GM23338 (cell line): Measurements from ENCODE around the gene FLRT2. TPM values are rescaled to one million over a fixed set of nuclear protein-coding genes. Genes with fewer than 3 reads are reported as not detected.

Experiments used
- ATAC-seq: fragments of 200-7000 bp; cut with Tn5 transposase; 3 replicates; pipeline ENCODE4 v1.9.1; 2020
- DNase-seq: peaks from one replicate; pipeline ENCODE4 v3.0.0-alpha.2; 2015; ENCODE audit warnings: low spot score
- H2AFZ ChIP-seq: fragments of 200-600 bp; sonication (generic); 2 replicates; pipeline ENCODE4 v1.8.0; 2016; ENCODE audit warnings: antibody characterized with exemption, mild to moderate bottlenecking, moderate library complexity
- H3F3A ChIP-seq: fragments of 200-600 bp; sonication (generic); replicated peaks from 2 replicates; pipeline ENCODE4 v1.8.0; 2017; ENCODE audit warnings: antibody characterized with exemption, mixed run types, low read depth
- H3K27ac ChIP-seq: fragments of 200-600 bp; sonication (generic); 2 replicates; pipeline ENCODE4 v1.6.1; 2016; ENCODE audit warnings: low read depth
- H3K27me3 ChIP-seq: fragments of 200-600 bp; sonication (generic); 2 replicates; pipeline ENCODE4 v1.8.0; 2016; ENCODE audit warnings: mild to moderate bottlenecking, mixed run types, moderate library complexity; ENCODE audit not compliant: insufficient read depth
- H3K36me3 ChIP-seq: fragments of 200-600 bp; sonication (generic); 2 replicates; pipeline ENCODE4 v1.8.0; 2016; ENCODE audit warnings: mild to moderate bottlenecking; ENCODE audit not compliant: insufficient read depth
- H3K4me1 ChIP-seq: fragments of 200-600 bp; sonication (generic); 2 replicates; pipeline ENCODE4 v1.8.0; 2016; ENCODE audit warnings: mild to moderate bottlenecking, moderate library complexity; ENCODE audit not compliant: insufficient read depth
- H3K4me2 ChIP-seq: fragments of 200-600 bp; sonication (generic); 2 replicates; pipeline ENCODE4 v1.7.1; 2017; ENCODE audit warnings: mixed run types
- H3K4me3 ChIP-seq: fragments of 200-600 bp; sonication (generic); 2 replicates; pipeline ENCODE4 v1.6.1; 2016; ENCODE audit warnings: mixed run types
- H3K79me2 ChIP-seq: fragments of 200-600 bp; sonication (generic); replicated peaks from 2 replicates; pipeline ENCODE4 v1.8.0; 2017; ENCODE audit warnings: mild to moderate bottlenecking; ENCODE audit not compliant: insufficient read depth
- H3K9me2 ChIP-seq: fragments of 200-600 bp; sonication (generic); 2 replicates; pipeline ENCODE4 v1.8.0; 2017; ENCODE audit not compliant: insufficient read depth
- H4K20me1 ChIP-seq: fragments of 200-600 bp; sonication (generic); replicated peaks from 2 replicates; pipeline ENCODE4 v1.8.0; 2017; ENCODE audit warnings: mild to moderate bottlenecking; ENCODE audit not compliant: insufficient read depth
- H3K27ac Mint-ChIP-seq: 2 replicates; pipeline ENCODE4 v1.8.0; 2020; ENCODE audit warnings: inconsistent platforms, mild to moderate bottlenecking, moderate library complexity, mixed read lengths
- H3K27me3 Mint-ChIP-seq: 3 replicates; pipeline ENCODE4 v1.8.0; 2022; ENCODE audit warnings: low read depth, mild to moderate bottlenecking, moderate library complexity, mixed read lengths, inconsistent platforms; ENCODE audit not compliant: insufficient read depth, poor library complexity
- H3K36me3 Mint-ChIP-seq: 3 replicates; pipeline ENCODE4 v1.8.0; 2021; ENCODE audit warnings: low read depth, mild to moderate bottlenecking, inconsistent platforms, moderate library complexity, mixed read lengths
- H3K4me1 Mint-ChIP-seq: 3 replicates; pipeline ENCODE4 v1.8.0; 2020; ENCODE audit warnings: mild to moderate bottlenecking, inconsistent platforms, mixed read lengths
- H3K4me3 Mint-ChIP-seq: 3 replicates; pipeline ENCODE4 v1.8.0; 2021; ENCODE audit warnings: moderate library complexity, mild to moderate bottlenecking, inconsistent platforms, mixed read lengths
- H3K9me3 Mint-ChIP-seq: 3 replicates; pipeline ENCODE4 v1.8.0; 2020; ENCODE audit warnings: moderate library complexity, mild to moderate bottlenecking, inconsistent platforms, mixed read lengths
- CTCF ChIP-seq, 2 experiments: fragments of 200-600 bp in 1 of 2; sonication (generic) in 1 of 2; conservative IDR thresholded peaks; 2 replicates each; pipeline versions ENCODE4 v1.5.1 to v1.6.1; 2016 to 2017; ENCODE audit warnings: antibody characterized with exemption in 2 of 2, low read depth in 2 of 2, mild to moderate bottlenecking in 2 of 2, moderate library complexity in 1 of 2
- EZH2 ChIP-seq: fragments of 200-600 bp; sonication (generic); IDR thresholded peaks from one replicate; pipeline ENCODE4 v1.8.0; 2017; ENCODE audit warnings: antibody characterized with exemption, mild to moderate bottlenecking, low read depth; ENCODE audit not compliant: unreplicated experiment
- EZH2phosphoT487 ChIP-seq: fragments of 200-600 bp; sonication (generic); IDR thresholded peaks from one replicate; pipeline ENCODE4 v1.8.1; 2018; ENCODE audit warnings: antibody characterized with exemption; ENCODE audit not compliant: unreplicated experiment
- JUNB ChIP-seq: IDR thresholded peaks from one replicate; pipeline ENCODE4 v1.6.1; 2016; ENCODE audit warnings: antibody characterized with exemption; ENCODE audit not compliant: unreplicated experiment
- NANOG ChIP-seq: IDR thresholded peaks from 2 replicates; pipeline ENCODE4 v1.6.1; 2016; ENCODE audit warnings: antibody characterized with exemption, borderline replicate concordance
- POLR2AphosphoS5 ChIP-seq: IDR thresholded peaks from 2 replicates; pipeline ENCODE4 v1.6.1; 2016; ENCODE audit warnings: antibody characterized with exemption, low read depth
- ZNF331 ChIP-seq: fragments of 250-450 bp; sonication (Bioruptor Pico); IDR thresholded peaks from 2 replicates; pipeline ENCODE4 v1.5.0; 2020; ENCODE audit warnings: low read depth, mild to moderate bottlenecking, moderate library complexity
- ZNF462 ChIP-seq: fragments of 250-450 bp; sonication (Bioruptor Pico); IDR thresholded peaks from 2 replicates; pipeline ENCODE4 v1.5.0; 2020; ENCODE audit warnings: mild to moderate bottlenecking, moderate library complexity
- polyA plus RNA-seq: library from polyadenylated mRNA; unstranded; fragments of >200 nt; fragmentation: Nextera tagmentation; extraction: Ambion mirVana; gene quantifications from 2 replicates; pipeline ENCODE4 v1.2.1, GENCODE V29; 2016
- total RNA-seq: library from RNA; depleted of rRNA; stranded (reverse); fragments of >200 nt; shearing (Covaris generic); gene quantifications from 2 replicates; pipeline ENCODE4 v1.2.3, GENCODE V29; 2014
- TF ChIP-seq, protein P1 (sequence below): IDR thresholded peaks from one replicate; pipeline ENCODE4 v1.6.1; 2018; ENCODE audit warnings: antibody characterized with exemption; ENCODE audit not compliant: unreplicated experiment

Gene FLRT2
- total and polyA plus RNA-seq, 2 experiments from 2014 or later: 4.3 to 7.4 TPM

DNA sequence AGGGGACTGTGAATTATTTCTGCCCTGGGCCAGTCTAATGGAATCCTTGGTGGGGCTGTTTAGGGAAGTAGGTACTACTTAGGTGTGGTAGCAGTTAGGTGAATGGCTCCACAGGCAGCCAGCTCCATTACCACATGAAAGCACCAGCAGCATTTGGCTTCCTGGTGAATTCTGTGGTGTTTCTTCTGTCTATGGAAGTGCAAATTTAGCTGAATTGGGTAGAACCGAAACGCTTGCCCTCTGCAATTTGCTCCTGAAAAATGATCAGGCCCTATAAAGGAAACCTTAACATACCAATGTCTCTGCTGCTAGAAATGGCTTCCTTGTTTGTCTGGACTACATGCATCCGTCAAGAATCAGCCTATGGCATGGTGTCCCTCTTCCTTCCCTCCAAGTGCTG, 16.4 kb downstream of the FLRT2 start (continued):
- no peak for TF ChIP-seq CTCF (conservative IDR thresholded peaks at IDR 0.05; ENCODE audit: low read depth in 2 of 2)

GRCh38 chr14:85549697-85550096, 19.8 kb downstream of the FLRT2 start:
- Mint-ChIP-seq H3K4me1 (peaks cover 47% of the 10 kb centered on the region), H3K27ac (no peak overlapping the region), H3K4me3 (no peak overlapping the region), H3K36me3 (peaks cover 14% of the 10 kb centered on the region), H3K27me3 (peaks cover 5% of the 10 kb centered on the region), H3K9me3 (no peaks in the 10 kb centered on the region; the same call in 2 of the 3 replicates)
- H3K4me3 ChIP-seq: no peak overlapping the region
- H4K20me1 ChIP-seq: no peaks in the 10 kb centered on the region
- H3K27ac ChIP-seq: no peak overlapping the region
- H3K4me1 ChIP-seq: peaks cover 49% of the 10 kb centered on the region
- peaks cover 5% of the 10 kb centered on the region; the same call in 1 of the 2 replicates for H3F3A ChIP-seq
- DNase-seq (no peak), ATAC-seq (no peak)
- no peak for TF ChIP-seq JUNB
- TF ChIP-seq CTCF (conservative IDR thresholded peaks at IDR 0.05; ENCODE audit: low read depth in 2 of 2): no peak
- TF ChIP-seq EZH2phosphoT487: no peak
- no peak for TF ChIP-seq ZNF331 (CRISPR knock-in tag)
- no peak for TF ChIP-seq POLR2AphosphoS5
- TF ChIP-seq, protein P1, sequence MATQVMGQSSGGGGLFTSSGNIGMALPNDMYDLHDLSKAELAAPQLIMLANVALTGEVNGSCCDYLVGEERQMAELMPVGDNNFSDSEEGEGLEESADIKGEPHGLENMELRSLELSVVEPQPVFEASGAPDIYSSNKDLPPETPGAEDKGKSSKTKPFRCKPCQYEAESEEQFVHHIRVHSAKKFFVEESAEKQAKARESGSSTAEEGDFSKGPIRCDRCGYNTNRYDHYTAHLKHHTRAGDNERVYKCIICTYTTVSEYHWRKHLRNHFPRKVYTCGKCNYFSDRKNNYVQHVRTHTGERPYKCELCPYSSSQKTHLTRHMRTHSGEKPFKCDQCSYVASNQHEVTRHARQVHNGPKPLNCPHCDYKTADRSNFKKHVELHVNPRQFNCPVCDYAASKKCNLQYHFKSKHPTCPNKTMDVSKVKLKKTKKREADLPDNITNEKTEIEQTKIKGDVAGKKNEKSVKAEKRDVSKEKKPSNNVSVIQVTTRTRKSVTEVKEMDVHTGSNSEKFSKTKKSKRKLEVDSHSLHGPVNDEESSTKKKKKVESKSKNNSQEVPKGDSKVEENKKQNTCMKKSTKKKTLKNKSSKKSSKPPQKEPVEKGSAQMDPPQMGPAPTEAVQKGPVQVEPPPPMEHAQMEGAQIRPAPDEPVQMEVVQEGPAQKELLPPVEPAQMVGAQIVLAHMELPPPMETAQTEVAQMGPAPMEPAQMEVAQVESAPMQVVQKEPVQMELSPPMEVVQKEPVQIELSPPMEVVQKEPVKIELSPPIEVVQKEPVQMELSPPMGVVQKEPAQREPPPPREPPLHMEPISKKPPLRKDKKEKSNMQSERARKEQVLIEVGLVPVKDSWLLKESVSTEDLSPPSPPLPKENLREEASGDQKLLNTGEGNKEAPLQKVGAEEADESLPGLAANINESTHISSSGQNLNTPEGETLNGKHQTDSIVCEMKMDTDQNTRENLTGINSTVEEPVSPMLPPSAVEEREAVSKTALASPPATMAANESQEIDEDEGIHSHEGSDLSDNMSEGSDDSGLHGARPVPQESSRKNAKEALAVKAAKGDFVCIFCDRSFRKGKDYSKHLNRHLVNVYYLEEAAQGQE: no peak
- no peak for TF ChIP-seq NANOG
- TF ChIP-seq EZH2: no peak
- no peak for TF ChIP-seq ZNF462 (CRISPR knock-in tag)
- no peak overlapping the region for H2AFZ ChIP-seq
- no peaks in the 10 kb centered on the region for H3K36me3 ChIP-seq
- H3K4me2 ChIP-seq: no peak overlapping the region
- H3K9me2 ChIP-seq: no peaks in the 10 kb centered on the region
- H3K27me3 ChIP-seq: no peaks in the 10 kb centered on the region
- peaks cover 12% of the 10 kb centered on the region for H3K79me2 ChIP-seq
